Cardiac fibroblast (primary cell): ENCODE data around the gene GRK5.

Experiments
- DNase-seq, 2 donors: peaks; one replicate each; pipeline versions ENCODE4 v3.0.0 to v3.0.0-alpha.2; 2010; ENCODE audit warnings: low read depth in 2 of 2
- H3K4me3 ChIP-seq, 2 donors: replicated peaks in 1 of 2; 1 replicate in 1 of 2; 2 replicates in 1 of 2; pipeline ENCODE4 v1.5.1; 2011; ENCODE audit warnings: low read depth in 2 of 2, low read length in 2 of 2, mild to moderate bottlenecking in 2 of 2, moderate library complexity in 1 of 2
- CTCF ChIP-seq: IDR thresholded peaks from one replicate; pipeline ENCODE4 v1.5.1; 2011; ENCODE audit warnings: low read depth, mild to moderate bottlenecking, low read length, inconsistent platforms

GRK5 gene

DNA sequence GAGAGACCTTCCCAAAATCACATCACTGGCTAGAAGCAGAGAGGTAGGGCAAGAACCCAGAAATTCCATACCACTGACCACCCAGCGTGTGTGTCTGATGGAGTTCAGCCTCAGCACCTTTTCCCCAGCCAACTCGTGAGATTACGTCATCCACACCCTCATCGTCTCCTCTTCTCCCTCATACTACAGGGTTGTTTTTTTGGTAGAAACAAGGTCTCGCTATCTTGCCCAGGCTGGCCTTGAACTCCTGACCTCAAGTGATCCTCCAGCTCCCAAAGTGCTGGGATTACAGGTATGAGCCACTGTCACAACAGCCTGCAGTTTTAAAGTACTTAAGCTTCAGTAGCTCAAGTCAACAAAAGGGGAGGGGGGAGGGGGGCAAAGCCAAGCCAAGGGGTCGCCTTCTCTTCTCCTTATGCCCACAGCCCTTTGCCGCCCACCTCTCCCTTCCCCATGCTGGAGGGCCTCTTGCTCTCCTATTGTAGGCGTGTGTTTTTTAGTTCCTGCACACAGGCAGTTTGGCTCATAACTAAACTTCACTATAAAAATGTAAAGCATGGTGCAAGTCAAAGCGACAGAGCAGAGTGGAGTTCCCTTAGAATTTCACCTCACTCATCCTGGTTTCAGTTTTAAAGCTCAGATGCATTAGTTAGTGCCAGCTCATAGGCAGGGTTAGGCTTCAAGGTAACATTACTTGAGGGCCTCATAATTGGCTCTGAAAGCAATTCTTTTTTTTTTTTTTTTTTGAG lies 23.5 kb upstream of the GRK5 start:
- no peak for TF ChIP-seq CTCF
- no peak overlapping the region for H3K4me3 ChIP-seq
- no peak for DNase-seq

- no peak overlapping the region for H3K4me3 ChIP-seq
- peak; percentile 65 to 84 for DNase-seq
- TF ChIP-seq CTCF, result no peak
Measured at GRCh38 chr10:119189811-119190282, 17.5 kb upstream of the GRK5 start.

- no peak for TF ChIP-seq CTCF
- peak; percentile 90 to 98 for DNase-seq
- H3K4me3 ChIP-seq, result no peak overlapping the region
Measured at GRCh38 chr10:119190353-119190752, 17.0 kb upstream of the GRK5 start.

DNA sequence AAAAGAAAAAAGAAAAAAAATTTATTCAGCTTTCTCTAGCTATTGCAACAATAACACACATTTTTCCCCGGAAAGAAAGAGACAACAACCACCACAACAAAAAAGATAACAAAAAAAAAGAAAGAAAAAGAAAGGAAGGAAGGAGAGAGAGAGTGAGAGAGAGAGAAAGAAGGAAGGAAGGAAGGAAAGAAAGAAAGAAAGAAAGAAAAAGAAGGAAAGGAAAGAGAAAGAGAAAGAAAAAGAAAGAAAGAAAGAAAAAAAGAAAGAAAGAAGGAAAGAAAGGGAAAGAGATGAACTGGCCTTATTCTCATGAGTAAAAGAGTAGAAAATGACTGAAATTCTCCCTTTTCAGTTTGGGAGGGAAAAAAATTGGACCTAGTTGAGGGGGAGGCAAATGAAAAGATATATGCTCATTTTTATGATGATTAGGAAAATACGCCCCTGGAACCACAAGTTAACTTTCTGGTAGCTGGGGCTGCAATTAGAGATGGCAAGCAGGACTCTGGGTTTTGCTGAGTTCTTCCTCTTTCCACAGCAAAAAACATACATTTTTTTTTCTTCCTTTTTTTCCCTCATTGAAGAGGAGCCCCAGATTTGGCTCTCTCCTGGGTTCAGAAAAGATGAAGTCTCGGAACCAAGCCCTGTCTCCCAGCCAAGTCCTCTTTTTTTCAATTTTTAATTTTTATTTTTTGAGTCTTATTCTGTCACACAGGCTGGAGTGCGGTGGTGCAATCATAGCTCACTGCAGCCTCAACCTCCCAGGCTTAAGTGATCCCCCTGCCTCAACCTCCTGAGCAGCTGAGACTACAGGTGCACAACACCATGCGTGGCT lies 16.2 kb upstream of the GRK5 start:
- no peak overlapping the region for H3K4me3 ChIP-seq
- no peak for TF ChIP-seq CTCF
- DNase-seq, result no peak

DNA sequence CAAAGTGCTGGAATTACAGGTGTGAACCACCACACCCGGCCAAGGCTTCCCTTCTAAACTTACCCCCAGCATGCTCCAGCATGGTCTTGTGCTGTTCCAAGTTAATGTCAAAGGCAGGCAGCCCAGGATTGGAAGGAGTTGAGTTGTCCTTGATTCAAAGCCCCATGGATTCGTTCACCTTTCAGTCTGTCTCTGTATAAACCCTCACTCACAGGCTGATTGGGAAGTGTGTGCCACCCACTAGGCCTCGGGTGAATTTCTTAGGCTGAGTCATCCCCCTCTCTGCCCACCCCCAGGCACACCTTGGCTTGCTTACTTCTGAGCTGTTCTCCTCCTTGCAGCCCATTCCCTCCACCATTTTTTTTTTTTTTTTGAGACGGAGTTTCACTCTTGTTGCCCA lies 15.5 kb upstream of the GRK5 start:
- no peak overlapping the region for H3K4me3 ChIP-seq
- no peak for TF ChIP-seq CTCF
- DNase-seq, result no peak

DNA sequence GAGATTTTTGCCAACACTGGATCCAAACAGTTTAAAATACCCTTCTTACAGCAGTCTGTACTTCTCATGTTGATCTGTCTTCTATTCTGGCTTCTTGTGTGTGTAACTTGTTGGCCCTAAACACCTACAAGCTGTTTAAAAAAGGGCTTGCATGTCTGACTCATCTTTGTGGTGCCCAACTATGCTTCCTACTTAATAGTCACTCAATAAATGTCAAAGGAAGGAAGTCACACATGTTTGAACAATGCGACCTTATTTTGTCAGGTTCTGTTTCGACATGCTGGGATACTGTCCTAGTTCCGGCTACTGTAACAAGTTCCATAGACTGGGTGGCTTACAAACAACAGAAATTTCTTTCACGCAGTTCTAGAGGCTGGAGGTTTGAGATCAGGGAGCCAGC lies 9.4 kb upstream of the GRK5 start:
- H3K4me3 ChIP-seq, result no peak overlapping the region
- TF ChIP-seq CTCF, result no peak
- peak; percentile 39 to 71 for DNase-seq
